Stimulated activated naive CD8-positive, alpha-beta T cell treated with anti-CD3 and anti-CD28 coated beads, Interleukin-15, amount 100 ng/mL, for 72 hours (primary cell): ENCODE results near the gene MBNL1.
A peak's percentile ranks its signal among the peaks of the same experiment; 100 is the strongest.

ENCODE experiments used
- ATAC-seq: fragments of 150-1000 bp; cut with Tn5 transposase; 2 replicates; pipeline ENCODE4 v1.10.0; 2021; ENCODE audit warnings: mild to moderate bottlenecking, moderate library complexity
- DNase-seq, 2 donors: peaks; one replicate each; pipeline ENCODE4 v3.0.0; 2021 to 2022
- H3K27ac Mint-ChIP-seq, 2 donors: one replicate each; pipeline ENCODE4 v1.8.0; 2022; ENCODE audit warnings: mild to moderate bottlenecking in 2 of 2, mixed read lengths in 2 of 2, moderate library complexity in 2 of 2
- H3K27me3 Mint-ChIP-seq: one replicate; pipeline ENCODE4 v1.8.0; 2022; ENCODE audit warnings: mixed read lengths
- H3K4me1 Mint-ChIP-seq: one replicate; pipeline ENCODE4 v1.8.0; 2022; ENCODE audit warnings: mild to moderate bottlenecking, mixed read lengths
- H3K4me3 Mint-ChIP-seq, 2 donors: one replicate each; pipeline ENCODE4 v1.8.0; 2022; ENCODE audit warnings: mild to moderate bottlenecking in 2 of 2, mixed read lengths in 2 of 2, moderate library complexity in 1 of 2
- H3K9me3 Mint-ChIP-seq, 2 donors: one replicate each; pipeline ENCODE4 v1.8.0; 2022; ENCODE audit warnings: mixed read lengths in 2 of 2

The MBNL1 gene

GRCh38 chr3:152497457-152497856 is 228.7 kb downstream of the MBNL1 start:
- peaks cover 6% of the 10 kb centered on the region for H3K4me1 Mint-ChIP-seq
- no peak overlapping the region for H3K27ac Mint-ChIP-seq
- ATAC-seq (no peak), DNase-seq (no peak)
- no peaks in the 10 kb centered on the region for H3K27me3 Mint-ChIP-seq
- H3K9me3 Mint-ChIP-seq, result peaks cover 0 to 11% of the 10 kb centered on the region in 2 donors
- no peak overlapping the region for H3K4me3 Mint-ChIP-seq

- no peak for ATAC-seq
- Mint-ChIP-seq H3K4me1 (peaks cover 6% of the 10 kb centered on the region), H3K27ac (no peak overlapping the region), H3K4me3 (no peak overlapping the region), H3K27me3 (no peaks in the 10 kb centered on the region), H3K9me3 (peaks cover 0 to 15% of the 10 kb centered on the region in 2 donors)
- DNase-seq, result no peak
These were observed 229.2 kb downstream of the MBNL1 start for GRCh38 chr3:152497890-152498289.

- Mint-ChIP-seq H3K27ac (no peak overlapping the region), H3K4me1 (peaks cover 6% of the 10 kb centered on the region), H3K4me3 (no peak overlapping the region), H3K9me3 (peaks cover 0 to 26% of the 10 kb centered on the region in 2 donors), H3K27me3 (no peaks in the 10 kb centered on the region)
- no peak for DNase-seq
- no peak for ATAC-seq
These were observed 231.2 kb downstream of the MBNL1 start for GRCh38 chr3:152499791-152500385.

GRCh38 chr3:152505926-152506325 is 237.2 kb downstream of the MBNL1 start:
- Mint-ChIP-seq H3K4me3 (peak overlapping the region in 1 of 2 donors; percentile 33), H3K9me3 (peaks cover 0 to 25% of the 10 kb centered on the region in 2 donors), H3K27me3 (no peaks in the 10 kb centered on the region), H3K4me1 (peaks cover 19% of the 10 kb centered on the region), H3K27ac (no peak overlapping the region)
- DNase-seq, result peak; percentile 33 to 57
- ATAC-seq, result peak; percentile 97

- DNase-seq, result no peak
- H3K27ac Mint-ChIP-seq, result no peak overlapping the region
- H3K4me1 Mint-ChIP-seq, result peaks cover 19% of the 10 kb centered on the region
- no peak for ATAC-seq
- H3K4me3 Mint-ChIP-seq, result no peak overlapping the region
- H3K27me3 Mint-ChIP-seq, result no peaks in the 10 kb centered on the region
- peaks cover 0 to 5% of the 10 kb centered on the region in 2 donors for H3K9me3 Mint-ChIP-seq
These were observed 240.0 kb downstream of the MBNL1 start for GRCh38 chr3:152508705-152509104.

GRCh38 chr3:152511904-152512303 is 243.2 kb downstream of the MBNL1 start:
- ATAC-seq, result peak; percentile 46
- H3K4me1 Mint-ChIP-seq, result peaks cover 6% of the 10 kb centered on the region
- no peak overlapping the region for H3K27ac Mint-ChIP-seq

GRCh38 chr3:152513301-152513960 is 244.7 kb downstream of the MBNL1 start:
- Mint-ChIP-seq H3K4me1 (no peaks in the 10 kb centered on the region), H3K27ac (no peak overlapping the region), H3K4me3 (no peak overlapping the region), H3K9me3 (no peaks in the 10 kb centered on the region), H3K27me3 (peaks cover 6% of the 10 kb centered on the region)
- no peak for ATAC-seq
- no peak for DNase-seq

More at GRCh38 chr3:152511904-152512303, 243.2 kb downstream of the MBNL1 start:
- H3K9me3 Mint-ChIP-seq, result no peaks in the 10 kb centered on the region
- no peak for DNase-seq
- no peak overlapping the region for H3K4me3 Mint-ChIP-seq
- peaks cover 6% of the 10 kb centered on the region for H3K27me3 Mint-ChIP-seq
